Mesenchymal stem cell (in vitro differentiated cells and primary cell): ENCODE data around the gene DIPK1B.

Experiments
- DNase-seq: peaks from one replicate; pipeline ENCODE4 v3.0.0-alpha.2; 2013
- H2AFZ ChIP-seq: one replicate; pipeline ENCODE4 v1.6.1; 2013; ENCODE audit warnings: low read depth, mild to moderate bottlenecking, control low read depth, inconsistent platforms, low read length, moderate library complexity
- H2AK5ac ChIP-seq: 2 replicates; pipeline ENCODE4 v1.6.1; 2013; ENCODE audit warnings: low read length, moderate library complexity, mild to moderate bottlenecking, inconsistent platforms; ENCODE audit not compliant: severe bottlenecking
- H2BK120ac ChIP-seq: one replicate; pipeline ENCODE4 v1.6.1; 2013; ENCODE audit warnings: low read depth, mild to moderate bottlenecking, inconsistent platforms, low read length, moderate library complexity
- H2BK12ac ChIP-seq, 2 experiments: one replicate each; pipeline ENCODE4 v1.6.1; 2013; ENCODE audit warnings: inconsistent platforms in 2 of 2, low read length in 2 of 2, mild to moderate bottlenecking in 2 of 2, moderate library complexity in 2 of 2, control low read depth in 1 of 2
- H2BK15ac ChIP-seq: one replicate; pipeline ENCODE4 v1.6.1; 2013; ENCODE audit warnings: mild to moderate bottlenecking, low read depth, inconsistent platforms; ENCODE audit not compliant: poor library complexity, severe bottlenecking
- H2BK5ac ChIP-seq: 2 replicates; pipeline ENCODE4 v1.6.1; 2013; ENCODE audit warnings: low read depth, mild to moderate bottlenecking, low read length, control low read depth, inconsistent platforms; ENCODE audit not compliant: poor library complexity, severe bottlenecking
- H3K14ac ChIP-seq, 2 experiments: one replicate each; pipeline ENCODE4 v1.6.1; 2013; ENCODE audit warnings: inconsistent platforms in 2 of 2, low read length in 2 of 2, control low read depth in 1 of 2, mild to moderate bottlenecking in 1 of 2, moderate library complexity in 1 of 2
- H3K18ac ChIP-seq, 2 experiments: one replicate each; pipeline ENCODE4 v1.6.1; 2013; ENCODE audit warnings: inconsistent platforms in 2 of 2, low read length in 2 of 2, control low read depth in 1 of 2, low read depth in 1 of 2, mild to moderate bottlenecking in 1 of 2
- H3K23ac ChIP-seq, 2 experiments: one replicate each; pipeline ENCODE4 v1.6.1; 2013; ENCODE audit warnings: inconsistent platforms in 2 of 2, low read length in 2 of 2, mild to moderate bottlenecking in 2 of 2, moderate library complexity in 2 of 2, control low read depth in 1 of 2
- H3K27ac ChIP-seq: 2 replicates; pipeline ENCODE4 v1.5.1; 2013; ENCODE audit warnings: mild to moderate bottlenecking, moderate library complexity, low read length, control low read depth, inconsistent platforms; ENCODE audit not compliant: poor library complexity, severe bottlenecking
- H3K27me3 ChIP-seq, 2 experiments: 2 replicates each; pipeline versions ENCODE4 v1.6.1 to v1.7.0; 2013; ENCODE audit warnings: low read length in 2 of 2, mild to moderate bottlenecking in 2 of 2, moderate library complexity in 2 of 2, control low read depth in 1 of 2, inconsistent platforms in 1 of 2; ENCODE audit not compliant: control insufficient read depth in 1 of 2, insufficient read depth in 1 of 2
- H3K36me3 ChIP-seq, 2 experiments: 2 replicates each; pipeline versions ENCODE4 v1.6.1 to v1.7.0; 2013; ENCODE audit warnings: low read length in 2 of 2, control low read depth in 1 of 2, inconsistent platforms in 1 of 2, low read depth in 1 of 2, mild to moderate bottlenecking in 1 of 2; ENCODE audit not compliant: insufficient read depth in 2 of 2, control insufficient read depth in 1 of 2
- H3K4ac ChIP-seq, 2 experiments: one replicate each; pipeline ENCODE4 v1.6.1; 2013; ENCODE audit warnings: inconsistent platforms in 2 of 2, low read length in 2 of 2, mild to moderate bottlenecking in 2 of 2, moderate library complexity in 2 of 2, control low read depth in 1 of 2, low read depth in 1 of 2
- H3K4me1 ChIP-seq: 2 replicates; pipeline ENCODE4 v1.6.1; 2013; ENCODE audit warnings: low read depth, low read length, control low read depth; ENCODE audit not compliant: control insufficient read depth, insufficient read depth
- H3K4me2 ChIP-seq: 2 replicates; pipeline ENCODE4 v1.6.1; 2013; ENCODE audit warnings: low read length, mild to moderate bottlenecking, inconsistent platforms; ENCODE audit not compliant: poor library complexity, severe bottlenecking
- H3K4me3 ChIP-seq, 2 experiments: 2 replicates each; pipeline versions ENCODE4 v1.5.1 to v1.7.0; 2013; ENCODE audit warnings: low read length in 2 of 2, mild to moderate bottlenecking in 2 of 2, control low read depth in 1 of 2, low read depth in 1 of 2; ENCODE audit not compliant: insufficient read depth in 1 of 2
- H3K79me1 ChIP-seq: replicated peaks from 2 replicates; pipeline ENCODE4 v1.6.1; 2013; ENCODE audit warnings: mild to moderate bottlenecking, control low read depth, low read length, inconsistent platforms; ENCODE audit not compliant: poor library complexity, severe bottlenecking
- H3K9ac ChIP-seq: 2 replicates; pipeline ENCODE4 v1.7.0; 2013; ENCODE audit warnings: mild to moderate bottlenecking, low read length, moderate library complexity
- H3K9me3 ChIP-seq: 2 replicates; pipeline ENCODE4 v1.7.0; 2013; ENCODE audit warnings: mild to moderate bottlenecking, low read length; ENCODE audit not compliant: control insufficient read depth
- H4K8ac ChIP-seq: one replicate; pipeline ENCODE4 v1.6.1; 2013; ENCODE audit warnings: inconsistent platforms, mild to moderate bottlenecking, low read length, moderate library complexity
- H4K91ac ChIP-seq: one replicate; pipeline ENCODE4 v1.6.1; 2013; ENCODE audit warnings: mild to moderate bottlenecking, low read length, inconsistent platforms
- WGBS: methylation state at CpG from one replicate; pipeline ENCODE4 v1.1.7; 2013; ENCODE audit warnings: mixed read lengths; 5-methylcytosine and 5-hydroxymethylcytosine counted together

The DIPK1B gene

GRCh38 chr9:136684339-136684738 lies 28.0 kb upstream of the DIPK1B start:
- H3K27ac ChIP-seq = no peak overlapping the region
- no peak overlapping the region for H3K18ac ChIP-seq
- no peak overlapping the region for H3K14ac ChIP-seq
- no peak overlapping the region for H4K8ac ChIP-seq
- H3K4ac ChIP-seq = no peak overlapping the region
- H3K4me2 ChIP-seq = no peak overlapping the region
- peaks cover 0 to 27% of the 10 kb centered on the region in 2 experiments for H3K36me3 ChIP-seq
- H2BK12ac ChIP-seq = no peak overlapping the region
- no peak overlapping the region for H2BK5ac ChIP-seq
- H4K91ac ChIP-seq = no peak overlapping the region
- no peaks in the 10 kb centered on the region for H3K9me3 ChIP-seq
- no peak overlapping the region for H3K4me3 ChIP-seq
- no peak overlapping the region for H2BK120ac ChIP-seq
- no peak for DNase-seq
- H3K27me3 ChIP-seq = no peaks in the 10 kb centered on the region
- H3K23ac ChIP-seq = no peak overlapping the region
- H2AK5ac ChIP-seq = no peak overlapping the region
- H2AFZ ChIP-seq = no peak overlapping the region
- H3K79me1 ChIP-seq = peaks cover 51% of the 10 kb centered on the region
- no peak overlapping the region for H2BK15ac ChIP-seq
- WGBS = 96% methylated on average over 15 of the region's 15 CpGs
- no peak overlapping the region for H3K9ac ChIP-seq
- H3K4me1 ChIP-seq = peaks cover 38% of the 10 kb centered on the region

- Histone ChIP-seq H3K9me3 (no peaks in the 10 kb centered on the region), H2AK5ac (no peak overlapping the region), H2BK120ac (no peak overlapping the region), H3K27me3 (no peaks in the 10 kb centered on the region), H3K4me2 (no peak overlapping the region), H3K36me3 (peaks cover 0 to 27% of the 10 kb centered on the region in 2 experiments), H3K4ac (no peak overlapping the region), H3K4me1 (peaks cover 38% of the 10 kb centered on the region), H4K8ac (no peak overlapping the region), H2BK12ac (peak overlapping the region in 1 of 2 experiments; percentile 14), H3K9ac (peak overlapping the region; percentile 11), H2AFZ (no peak overlapping the region), H3K23ac (peak overlapping the region in 1 of 2 experiments; percentile 6), H3K27ac (no peak overlapping the region), H2BK15ac (no peak overlapping the region), H3K18ac (no peak overlapping the region), H3K4me3 (no peak overlapping the region), H3K14ac (peak overlapping the region in 1 of 2 experiments; percentile 69), H2BK5ac (no peak overlapping the region), H4K91ac (no peak overlapping the region), H3K79me1 (peaks cover 51% of the 10 kb centered on the region)
- no peak for DNase-seq
- WGBS = 93% methylated on average over 15 of the region's 15 CpGs
These were observed 27.6 kb upstream of the DIPK1B start for GRCh38 chr9:136684799-136685198.

- Histone ChIP-seq H2BK12ac (peak overlapping the region in 1 of 2 experiments; percentile 14), H3K27me3 (no peaks in the 10 kb centered on the region), H3K4me3 (peak overlapping the region in 1 of 2 experiments; percentile 86), H3K9me3 (no peaks in the 10 kb centered on the region), H2BK120ac (no peak overlapping the region), H2AFZ (no peak overlapping the region), H3K36me3 (peaks cover 0 to 27% of the 10 kb centered on the region in 2 experiments), H3K27ac (no peak overlapping the region), H3K4ac (peak overlapping the region in 1 of 2 experiments; percentile 36), H3K9ac (peak overlapping the region; percentile 11), H3K23ac (peak overlapping the region in 1 of 2 experiments; percentile 6), H3K4me1 (peaks cover 38% of the 10 kb centered on the region), H4K8ac (no peak overlapping the region), H2AK5ac (no peak overlapping the region), H3K18ac (no peak overlapping the region), H2BK5ac (no peak overlapping the region), H3K14ac (peak overlapping the region in 1 of 2 experiments; percentile 69), H2BK15ac (peak overlapping the region; percentile 6), H3K4me2 (no peak overlapping the region), H3K79me1 (peaks cover 51% of the 10 kb centered on the region), H4K91ac (no peak overlapping the region)
- DNase-seq = no peak
- WGBS = 94% methylated on average over 7 of the region's 7 CpGs
These were observed 27.2 kb upstream of the DIPK1B start for GRCh38 chr9:136685216-136685615.

- H3K4me2 ChIP-seq = peak overlapping the region; percentile 97
- H3K9ac ChIP-seq = peak overlapping the region; percentile 86
- peak overlapping the region; percentile 69 for H2AFZ ChIP-seq
- H2BK15ac ChIP-seq = peak overlapping the region; percentile 6
- no peak overlapping the region for H2AK5ac ChIP-seq
- peak overlapping the region; percentile 83 to 86 for H3K4me3 ChIP-seq
- peaks cover 0 to under 1% of the 10 kb centered on the region in 2 experiments for H3K27me3 ChIP-seq
- peaks cover 0 to 27% of the 10 kb centered on the region in 2 experiments for H3K36me3 ChIP-seq
- H3K27ac ChIP-seq = no peak overlapping the region
- 57% methylated on average over 15 of the region's 19 CpGs for WGBS
- H2BK12ac ChIP-seq = peak overlapping the region in 1 of 2 experiments; percentile 60
- H4K8ac ChIP-seq = peak overlapping the region; percentile 91
- H4K91ac ChIP-seq = no peak overlapping the region
- H2BK5ac ChIP-seq = no peak overlapping the region
- no peaks in the 10 kb centered on the region for H3K9me3 ChIP-seq
- peak overlapping the region; percentile 88 to 98 for H3K4ac ChIP-seq
- peak overlapping the region in 1 of 2 experiments; percentile 87 for H3K23ac ChIP-seq
- peak; percentile 48 for DNase-seq
- peak overlapping the region; percentile 71 for H2BK120ac ChIP-seq
- peak overlapping the region; percentile 92 to 97 for H3K18ac ChIP-seq
- H3K4me1 ChIP-seq = peaks cover 39% of the 10 kb centered on the region
- peaks cover 48% of the 10 kb centered on the region for H3K79me1 ChIP-seq
- H3K14ac ChIP-seq = peak overlapping the region in 1 of 2 experiments; percentile 80
These were observed 26.4 kb upstream of the DIPK1B start for GRCh38 chr9:136685790-136686533.
